Panc1 (cell line): ENCODE measurements around the gene ZCCHC7.

Experiments used
- CTCF ChIP-seq: fragments of 450-650 bp; IDR thresholded peaks from 2 replicates; pipeline ENCODE4 v1.5.1; 2017; ENCODE audit warnings: mild to moderate bottlenecking
- POLR2AphosphoS5 ChIP-seq: IDR thresholded peaks from 2 replicates; pipeline ENCODE4 v1.6.1; 2012; ENCODE audit warnings: mild to moderate bottlenecking, low read depth, low read length, moderate library complexity
- REST ChIP-seq, 2 experiments: IDR thresholded peaks; 2 replicates each; pipeline ENCODE4 v1.6.1; 2011 to 2012; ENCODE audit warnings: low read depth in 2 of 2, control low read depth in 1 of 2, low read length in 1 of 2, mild to moderate bottlenecking in 1 of 2, moderate library complexity in 1 of 2; ENCODE audit not compliant: insufficient read depth in 1 of 2
- SIN3A ChIP-seq: IDR thresholded peaks from 2 replicates; pipeline ENCODE4 v1.6.1; 2012; ENCODE audit warnings: low read depth, mild to moderate bottlenecking, low read length, moderate library complexity, borderline replicate concordance; ENCODE audit not compliant: insufficient read depth
- TCF7L2 ChIP-seq: IDR thresholded peaks from 2 replicates; pipeline ENCODE4 v1.6.1; 2011; ENCODE audit warnings: mild to moderate bottlenecking, low read depth, low read length, inconsistent platforms

GRCh38 chr9:37184905-37185867 is 64.8 kb downstream of the ZCCHC7 start:
- TF ChIP-seq CTCF (no peak), SIN3A (no peak), POLR2AphosphoS5 (no peak), REST (IDR thresholded peaks at IDR 0.05; ENCODE audit: insufficient read depth in 1 of 2, low read depth in 2 of 2, low read length in 1 of 2) (no peak), TCF7L2 (no peak)
